Stimulated activated naive CD8-positive, alpha-beta T cell treated with anti-CD3 and anti-CD28 coated beads, Interleukin-15, amount 100 ng/mL, for 72 hours (primary cell): ENCODE results near the gene PSPN.

Source experiments
- ATAC-seq: fragments of 150-1000 bp; cut with Tn5 transposase; 2 replicates; pipeline ENCODE4 v1.10.0; 2021; ENCODE audit warnings: mild to moderate bottlenecking, moderate library complexity
- DNase-seq, 2 donors: peaks; one replicate each; pipeline ENCODE4 v3.0.0; 2021 to 2022
- H3K27ac Mint-ChIP-seq, 2 donors: one replicate each; pipeline ENCODE4 v1.8.0; 2022; ENCODE audit warnings: mild to moderate bottlenecking in 2 of 2, mixed read lengths in 2 of 2, moderate library complexity in 2 of 2
- H3K27me3 Mint-ChIP-seq: one replicate; pipeline ENCODE4 v1.8.0; 2022; ENCODE audit warnings: mixed read lengths
- H3K4me1 Mint-ChIP-seq: one replicate; pipeline ENCODE4 v1.8.0; 2022; ENCODE audit warnings: mild to moderate bottlenecking, mixed read lengths
- H3K4me3 Mint-ChIP-seq, 2 donors: one replicate each; pipeline ENCODE4 v1.8.0; 2022; ENCODE audit warnings: mild to moderate bottlenecking in 2 of 2, mixed read lengths in 2 of 2, moderate library complexity in 1 of 2
- H3K9me3 Mint-ChIP-seq, 2 donors: one replicate each; pipeline ENCODE4 v1.8.0; 2022; ENCODE audit warnings: mixed read lengths in 2 of 2

PSPN gene, protein sequence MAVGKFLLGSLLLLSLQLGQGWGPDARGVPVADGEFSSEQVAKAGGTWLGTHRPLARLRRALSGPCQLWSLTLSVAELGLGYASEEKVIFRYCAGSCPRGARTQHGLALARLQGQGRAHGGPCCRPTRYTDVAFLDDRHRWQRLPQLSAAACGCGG

GRCh38 chr19:6375411-6376010, at the start of gene PSPN:
TSS of gene PSPN (minus strand) at chr19:6375933. CDS start at chr19:6375849, 84 bp downstream.
- no peaks in the 10 kb centered on the region for H3K27me3 Mint-ChIP-seq
- H3K9me3 Mint-ChIP-seq, result no peaks in the 10 kb centered on the region
- peak within 1 kb of the TSS in 1 of 2 donors; percentile 35 for H3K4me3 Mint-ChIP-seq
- H3K27ac Mint-ChIP-seq, result no peak within 1 kb of the TSS
- DNase-seq (no peak), ATAC-seq (no peak)
- H3K4me1 Mint-ChIP-seq, result peaks cover 21% of the 10 kb centered on the region

DNA sequence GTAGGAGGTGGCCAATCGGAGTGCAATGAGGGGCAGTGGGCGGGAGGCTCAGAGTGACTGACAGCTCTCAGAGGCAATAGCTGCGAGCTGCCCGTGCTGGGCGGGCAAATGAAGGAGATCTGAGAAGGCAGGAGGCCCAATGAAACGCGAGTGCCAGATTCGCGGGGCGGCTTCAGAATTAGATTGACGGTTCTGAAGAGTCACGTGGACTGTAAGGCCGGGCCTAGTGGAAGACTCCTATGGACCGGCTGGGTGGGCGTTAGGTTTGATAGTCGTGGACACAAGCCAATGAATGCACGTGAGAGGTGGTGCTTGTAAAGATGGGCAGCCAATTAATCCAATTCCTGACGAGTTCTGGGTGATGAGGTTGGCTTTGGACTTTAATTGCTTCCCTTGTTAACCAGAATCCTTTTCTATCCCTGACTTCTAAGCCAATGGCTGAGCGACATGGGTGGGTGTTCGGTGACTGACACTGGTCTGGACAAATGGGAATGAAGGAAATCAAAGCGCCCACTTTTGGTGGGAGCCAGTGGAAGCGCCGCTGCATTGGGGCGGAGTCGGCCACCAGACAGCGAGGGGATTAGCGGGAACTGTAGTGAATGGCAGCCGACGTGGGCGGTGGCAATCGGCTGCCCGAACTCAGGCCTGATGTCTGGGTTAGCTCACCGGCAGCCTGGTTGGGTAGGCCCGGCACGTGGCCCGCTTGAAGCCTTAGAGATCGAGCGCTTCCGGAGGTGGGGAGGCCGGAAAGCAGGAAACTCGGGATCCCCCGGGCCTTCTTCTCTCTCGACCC, 49.4 kb upstream of the PSPN start:
- no peaks in the 10 kb centered on the region for H3K27me3 Mint-ChIP-seq
- peaks cover 55% of the 10 kb centered on the region for H3K4me1 Mint-ChIP-seq
- peak overlapping the region; percentile 81 for H3K4me3 Mint-ChIP-seq
- H3K27ac Mint-ChIP-seq, result peak overlapping the region; percentile 95 to 96
- peak; percentile 93 for ATAC-seq
- peaks cover 0 to 7% of the 10 kb centered on the region in 2 donors for H3K9me3 Mint-ChIP-seq
- DNase-seq, result peak; percentile 99 to 100

GRCh38 chr19:6424195-6424938, 48.6 kb upstream of the PSPN start, which contains the start of gene KHSRP:
TSS of gene KHSRP (minus strand) at chr19:6424811. CDS start at chr19:6424701, 110 bp downstream.
- Mint-ChIP-seq H3K9me3 (peaks cover 0 to 7% of the 10 kb centered on the region in 2 donors), H3K4me3 (peak within 1 kb of the TSS; percentile 92 to 94), H3K27ac (peak within 1 kb of the TSS; percentile 95 to 96), H3K4me1 (peaks cover 47% of the 10 kb centered on the region), H3K27me3 (no peaks in the 10 kb centered on the region)
- ATAC-seq, result no peak
- DNase-seq, result peak in 1 of 2 donors; percentile 29

GRCh38 chr19:6423499-6424194, 47.9 kb upstream of the PSPN start:
- peak in 1 of 2 donors; percentile 34 for DNase-seq
- peaks cover 0 to 7% of the 10 kb centered on the region in 2 donors for H3K9me3 Mint-ChIP-seq
- peak overlapping the region; percentile 92 to 94 for H3K4me3 Mint-ChIP-seq
- peaks cover 50% of the 10 kb centered on the region for H3K4me1 Mint-ChIP-seq
- ATAC-seq, result no peak
- H3K27me3 Mint-ChIP-seq, result no peaks in the 10 kb centered on the region
- peak overlapping the region; percentile 72 to 94 for H3K27ac Mint-ChIP-seq

DNA sequence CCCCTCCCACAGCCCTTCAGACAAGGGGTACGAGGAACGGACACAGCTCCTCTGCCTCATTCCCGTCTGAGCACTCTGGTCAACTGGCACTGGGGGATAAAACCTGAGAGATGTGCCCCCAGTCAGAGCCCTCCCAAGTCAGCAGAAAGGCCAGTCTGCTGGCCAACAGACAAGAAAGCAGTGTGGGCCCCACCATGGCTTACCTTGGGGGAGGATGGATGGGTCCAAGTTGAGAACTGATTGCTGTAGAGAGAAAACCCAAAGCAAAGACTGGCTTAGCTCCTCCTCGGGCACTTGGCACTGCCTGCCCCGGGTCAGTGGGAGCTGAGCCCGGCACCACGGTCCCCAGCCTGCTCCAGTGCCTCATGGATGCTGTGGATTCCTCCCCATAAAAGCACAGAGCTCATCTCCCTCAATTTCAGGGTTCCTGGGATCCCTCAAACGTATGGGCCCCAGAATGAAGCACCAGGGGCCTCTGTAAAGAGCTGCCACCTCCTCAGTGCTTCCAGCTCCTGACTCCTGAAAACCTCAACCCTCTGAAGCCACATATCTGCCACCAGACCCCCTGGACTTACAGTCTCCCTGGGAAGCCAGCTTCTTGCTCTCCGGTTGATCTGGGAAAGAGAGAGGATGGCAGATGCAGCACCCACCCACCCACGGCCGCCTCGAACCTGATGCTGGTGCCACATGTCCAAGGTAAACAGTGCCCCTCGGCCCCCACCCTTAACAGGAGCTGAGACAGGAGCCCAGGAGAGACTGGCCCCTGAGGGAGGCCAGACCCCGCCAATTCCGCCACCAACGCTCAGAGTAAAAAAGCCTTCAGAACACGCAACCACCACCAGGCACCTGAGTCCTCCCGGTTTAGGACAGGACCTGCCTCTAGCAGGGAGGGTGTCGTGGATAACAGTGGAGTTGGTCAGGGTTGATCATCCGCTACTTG, 45.6 kb upstream of the PSPN start:
- Mint-ChIP-seq H3K4me1 (peaks cover 50% of the 10 kb centered on the region), H3K4me3 (no peak overlapping the region), H3K9me3 (peaks cover 0 to 7% of the 10 kb centered on the region in 2 donors), H3K27me3 (no peaks in the 10 kb centered on the region), H3K27ac (peak overlapping the region in 1 of 2 donors; percentile 85)
- ATAC-seq (no peak), DNase-seq (no peak)

DNA sequence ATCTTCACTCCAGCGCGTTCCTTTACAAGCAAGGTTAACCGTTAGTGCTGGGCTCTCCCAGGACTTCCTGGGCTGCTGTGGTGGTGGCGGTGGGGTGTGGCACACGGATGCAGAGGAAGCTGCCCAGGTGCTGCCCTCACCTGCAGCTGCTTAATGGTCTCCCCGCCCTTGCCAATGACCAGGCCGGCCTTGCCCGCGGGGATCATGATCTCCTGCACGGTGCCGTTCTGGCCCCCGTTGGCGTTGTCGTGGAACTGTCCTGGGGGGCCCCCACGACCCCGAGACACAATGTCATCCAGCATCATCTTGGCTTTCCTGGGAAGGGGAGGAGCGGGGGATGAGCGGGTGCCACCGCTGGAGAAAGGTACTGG, 42.8 kb upstream of the PSPN start:
- DNase-seq (no peak), ATAC-seq (no peak)
- Mint-ChIP-seq H3K4me3 (no peak overlapping the region), H3K9me3 (no peaks in the 10 kb centered on the region), H3K27me3 (no peaks in the 10 kb centered on the region), H3K27ac (peak overlapping the region in 1 of 2 donors; percentile 48), H3K4me1 (peaks cover 35% of the 10 kb centered on the region)

GRCh38 chr19:6417713-6418561, 42.2 kb upstream of the PSPN start:
- Mint-ChIP-seq H3K4me1 (peaks cover 29% of the 10 kb centered on the region), H3K4me3 (no peak overlapping the region), H3K27me3 (no peaks in the 10 kb centered on the region), H3K27ac (peak overlapping the region; percentile 31 to 48), H3K9me3 (no peaks in the 10 kb centered on the region)
- DNase-seq (no peak), ATAC-seq (no peak)

GRCh38 chr19:6416658-6417405, 41.1 kb upstream of the PSPN start:
- Mint-ChIP-seq H3K27me3 (no peaks in the 10 kb centered on the region), H3K9me3 (no peaks in the 10 kb centered on the region), H3K4me1 (peaks cover 18% of the 10 kb centered on the region), H3K27ac (peak overlapping the region in 1 of 2 donors; percentile 82), H3K4me3 (no peak overlapping the region)
- DNase-seq (no peak), ATAC-seq (no peak)

GRCh38 chr19:6415591-6416190, 40.0 kb upstream of the PSPN start:
- H3K27me3 Mint-ChIP-seq, result no peaks in the 10 kb centered on the region
- ATAC-seq, result peak; percentile 26

DNA sequence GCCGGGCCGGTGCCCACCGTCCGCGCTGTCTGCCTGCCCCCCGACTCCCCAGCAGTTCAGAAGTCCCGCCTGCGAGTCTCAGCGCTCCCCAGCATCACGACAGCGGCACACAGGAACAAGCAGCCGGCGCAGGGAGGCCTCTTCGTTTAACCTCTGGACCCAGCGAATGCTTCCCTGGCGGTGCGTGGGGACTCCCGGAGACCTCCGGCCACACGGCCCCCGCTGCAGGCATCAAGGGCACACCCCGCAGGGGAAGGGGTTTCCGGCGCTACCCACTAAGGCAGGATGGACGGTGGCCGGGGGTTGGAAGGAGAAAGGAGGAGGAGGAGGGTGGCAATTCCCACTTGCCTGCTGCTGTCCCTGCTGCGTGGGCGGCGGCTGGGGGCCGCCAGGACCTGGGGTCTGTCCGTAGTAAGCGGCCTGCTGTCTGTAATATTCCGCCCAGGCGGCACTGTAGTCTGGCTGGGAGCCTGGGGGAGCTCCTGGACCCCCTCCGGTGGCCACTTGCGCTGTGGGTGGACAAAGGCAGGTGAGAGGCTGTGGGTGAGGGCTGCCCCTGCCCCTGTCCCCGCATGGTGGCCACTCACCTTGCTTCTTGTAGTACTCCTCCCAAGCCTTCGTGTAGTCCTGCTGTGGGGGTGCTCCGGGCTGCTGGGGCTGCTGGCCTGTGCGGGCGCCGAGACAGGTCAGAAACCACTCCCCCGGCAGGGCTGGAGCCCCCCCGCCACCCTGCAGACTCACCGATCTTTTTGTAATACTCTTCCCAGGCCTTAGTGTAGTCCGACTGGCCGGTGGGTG, 39.3 kb upstream of the PSPN start:
- Mint-ChIP-seq H3K27ac (no peak overlapping the region), H3K4me3 (no peak overlapping the region), H3K9me3 (no peaks in the 10 kb centered on the region)

More at GRCh38 chr19:6415591-6416190, 40.0 kb upstream of the PSPN start:
- H3K27ac Mint-ChIP-seq, result no peak overlapping the region
- no peak for DNase-seq
- no peaks in the 10 kb centered on the region for H3K9me3 Mint-ChIP-seq
- H3K4me1 Mint-ChIP-seq, result peaks cover 7% of the 10 kb centered on the region
- H3K4me3 Mint-ChIP-seq, result no peak overlapping the region

GRCh38 chr19:6413721-6414643, 38.2 kb upstream of the PSPN start:
- H3K9me3 Mint-ChIP-seq, result no peaks in the 10 kb centered on the region
- no peak for DNase-seq
- H3K27me3 Mint-ChIP-seq, result no peaks in the 10 kb centered on the region
- ATAC-seq, result no peak
- peak overlapping the region; percentile 67 to 69 for H3K27ac Mint-ChIP-seq
- no peak overlapping the region for H3K4me3 Mint-ChIP-seq
- H3K4me1 Mint-ChIP-seq, result peaks cover 6% of the 10 kb centered on the region

More for the DNA sequence above, 39.3 kb upstream of the PSPN start:
- Mint-ChIP-seq H3K4me1 (peaks cover 6% of the 10 kb centered on the region), H3K27me3 (no peaks in the 10 kb centered on the region)
- ATAC-seq, result no peak
- DNase-seq, result no peak
